Measurements from ENCODE around the gene COMMD4. TPM values are rescaled to one million over a fixed set of nuclear protein-coding genes. Genes with fewer than 3 reads are reported as not detected.

Gene COMMD4
- polyA plus RNA-seq, 1 of the 3 experiments (the other 2 are of a cell fraction): 223 TPM

GRCh38 chr15:75368689-75369239, 32.9 kb downstream of the COMMD4 start:
- Histone ChIP-seq H3K9ac (peak overlapping the region; percentile 96), H3K4me2 (peak overlapping the region; percentile 92), H3K4me3 (ENCODE audit: low read depth in 2 of 2, low read length in 1 of 2) (peak overlapping the region; percentile 73 to 92), H3F3A (replicated peaks; ENCODE audit: insufficient read depth) (peaks cover 10% of the 10 kb centered on the region), H3K27ac (ENCODE audit: low read depth in 2 of 2, low read length in 1 of 2) (peak overlapping the region; percentile 90 to 92), H3K27me3 (ENCODE audit: insufficient read depth) (no peaks in the 10 kb centered on the region), H3K9me3 (no peaks in the 10 kb centered on the region), H3K79me2 (ENCODE audit: insufficient read depth) (peaks cover 46% of the 10 kb centered on the region), H2AFZ (ENCODE audit: low read depth) (peak overlapping the region; percentile 74; the same call in 1 of the 2 replicates), H3K36me3 (replicated peaks in 1 of 2; ENCODE audit: control insufficient read depth in 1 of 2, insufficient read depth in 2 of 2, low read length in 1 of 2) (peaks cover 48 to 62% of the 10 kb centered on the region in 2 experiments), H4K20me1 (ENCODE audit: insufficient read depth) (no peaks in the 10 kb centered on the region; the same call in 1 of the 2 replicates), H3K4me1 (ENCODE audit: control insufficient read depth in 1 of 2, insufficient read depth in 2 of 2, low read depth in 1 of 2, low read length in 1 of 2) (peaks cover 5 to 16% of the 10 kb centered on the region in 2 experiments; a peak in 3 of 4 replicates), H3K9me2 (no peaks in the 10 kb centered on the region)
- 11% methylated on average over 20 of the region's 23 CpGs for WGBS (ENCODE audit: low lambda C conversion rate)
- ChIA-PET CTCF (interaction anchor here (1.0 to 3.5 kb wide), 19 partner anchors 10 to 333 kb away, joined by 3 to 29 read pairs (median 8); partner anchors contain the start of genes IMP3, NEIL1, PTPN9 and SIN3A), POLR2A (interaction anchor here (0.6 to 2.5 kb wide), 13 partner anchors 9 to 363 kb away, joined by 3 to 21 read pairs (median 6); partner anchors contain the start of genes COMMD4, IMP3, SIN3A and SNUPN)
- peak; percentile 30 for DNase-seq
- TF ChIP-seq NRF1 (IDR thresholded peaks at IDR 0.05; ENCODE audit: low read depth, low read length) (no peak), RFX5 (IDR thresholded peaks at IDR 0.05; ENCODE audit: low read length) (no peak), JUND (IDR thresholded peaks at IDR 0.05) (0 out of 2 replicates have a peak, but pooled peaks have one; percentile 39), REST (IDR thresholded peaks at IDR 0.05; ENCODE audit: low read depth, low read length) (no peak), MXI1 (IDR thresholded peaks at IDR 0.05; ENCODE audit: low read depth, low read length) (peak; percentile 10)

DNA sequence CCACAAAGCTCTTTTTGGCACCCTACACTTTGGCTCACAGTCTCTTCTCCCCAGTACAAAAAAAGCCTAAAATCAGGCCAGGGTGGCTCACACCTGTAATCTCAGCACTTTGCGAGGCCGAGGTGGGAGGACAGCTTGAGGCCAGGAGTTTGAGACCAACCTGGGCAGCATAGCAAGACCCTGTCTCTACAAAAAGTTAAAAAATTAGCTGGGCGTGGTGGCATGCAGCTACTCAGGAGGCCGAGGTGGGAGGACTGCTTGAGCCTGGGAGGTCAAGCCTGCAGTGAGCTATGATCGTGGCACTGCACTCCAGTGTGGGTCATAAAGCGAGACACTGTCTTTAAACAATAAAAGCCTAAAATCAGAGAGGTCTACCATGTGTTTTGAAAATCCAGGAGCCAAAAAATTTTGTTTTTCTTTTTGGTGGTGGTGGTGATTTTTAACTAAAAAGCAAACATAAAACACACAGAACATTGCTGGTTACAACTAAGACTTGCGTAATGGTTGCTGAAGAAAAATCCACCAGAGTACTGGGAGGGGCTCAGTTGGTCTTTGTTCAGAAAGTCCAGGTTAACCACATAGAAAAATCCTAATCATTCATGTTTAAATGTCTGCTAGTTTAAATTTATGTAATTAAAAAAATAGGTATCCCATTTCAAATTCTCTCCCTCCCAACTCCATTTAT, 34.2 kb downstream of the COMMD4 start:
- H2AFZ ChIP-seq (ENCODE audit: low read depth): no peak overlapping the region
- no peaks in the 10 kb centered on the region for H3K9me3 ChIP-seq
- H3K4me1 ChIP-seq (ENCODE audit: control insufficient read depth in 1 of 2, insufficient read depth in 2 of 2, low read depth in 1 of 2, low read length in 1 of 2): peaks cover 5 to 16% of the 10 kb centered on the region in 2 experiments; a peak in 3 of 4 replicates
- no peak overlapping the region for H3K4me3 ChIP-seq (ENCODE audit: low read depth in 2 of 2, low read length in 1 of 2)
- H3K4me2 ChIP-seq: peak overlapping the region; percentile 92; the same call in 1 of the 2 replicates
- H3K9me2 ChIP-seq: no peaks in the 10 kb centered on the region
- no peak overlapping the region for H3K27ac ChIP-seq (ENCODE audit: low read depth in 2 of 2, low read length in 1 of 2)
- H3F3A ChIP-seq (replicated peaks; ENCODE audit: insufficient read depth): peaks cover 10% of the 10 kb centered on the region
- peaks cover 44 to 70% of the 10 kb centered on the region in 2 experiments for H3K36me3 ChIP-seq (replicated peaks in 1 of 2; ENCODE audit: control insufficient read depth in 1 of 2, insufficient read depth in 2 of 2, low read length in 1 of 2)
- no peak overlapping the region for H3K9ac ChIP-seq
- no peaks in the 10 kb centered on the region; the same call in 1 of the 2 replicates for H4K20me1 ChIP-seq (ENCODE audit: insufficient read depth)
- peaks cover 58% of the 10 kb centered on the region for H3K79me2 ChIP-seq (ENCODE audit: insufficient read depth)
- no peaks in the 10 kb centered on the region for H3K27me3 ChIP-seq (ENCODE audit: insufficient read depth)
- no peak for DNase-seq
- ChIA-PET CTCF (interaction anchor here (0.9 to 1.5 kb wide), 3 partner anchors 24 to 316 kb away, joined by 3 read pairs; no protein-coding TSS in a partner anchor), POLR2A (interaction anchor here (1.4 to 2.5 kb wide), 2 partner anchors 34 to 270 kb away, joined by 6 to 21 read pairs; partner anchors contain the start of genes COMMD4 and IMP3)
- 95% methylated on average over 7 of the region's 7 CpGs for WGBS (ENCODE audit: low lambda C conversion rate)
- TF ChIP-seq, protein P1, sequence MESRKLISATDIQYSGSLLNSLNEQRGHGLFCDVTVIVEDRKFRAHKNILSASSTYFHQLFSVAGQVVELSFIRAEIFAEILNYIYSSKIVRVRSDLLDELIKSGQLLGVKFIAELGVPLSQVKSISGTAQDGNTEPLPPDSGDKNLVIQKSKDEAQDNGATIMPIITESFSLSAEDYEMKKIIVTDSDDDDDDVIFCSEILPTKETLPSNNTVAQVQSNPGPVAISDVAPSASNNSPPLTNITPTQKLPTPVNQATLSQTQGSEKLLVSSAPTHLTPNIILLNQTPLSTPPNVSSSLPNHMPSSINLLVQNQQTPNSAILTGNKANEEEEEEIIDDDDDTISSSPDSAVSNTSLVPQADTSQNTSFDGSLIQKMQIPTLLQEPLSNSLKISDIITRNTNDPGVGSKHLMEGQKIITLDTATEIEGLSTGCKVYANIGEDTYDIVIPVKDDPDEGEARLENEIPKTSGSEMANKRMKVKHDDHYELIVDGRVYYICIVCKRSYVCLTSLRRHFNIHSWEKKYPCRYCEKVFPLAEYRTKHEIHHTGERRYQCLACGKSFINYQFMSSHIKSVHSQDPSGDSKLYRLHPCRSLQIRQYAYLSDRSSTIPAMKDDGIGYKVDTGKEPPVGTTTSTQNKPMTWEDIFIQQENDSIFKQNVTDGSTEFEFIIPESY (IDR thresholded peaks at IDR 0.05; ENCODE audit: borderline replicate concordance, low read depth): no peak
- TF ChIP-seq NFIC (IDR thresholded peaks at IDR 0.05; ENCODE audit: borderline replicate concordance) (no peak), POLR2AphosphoS5 (IDR thresholded peaks at IDR 0.05; ENCODE audit: low read depth, low read length) (no peak), TAF1 (IDR thresholded peaks at IDR 0.05; ENCODE audit: borderline replicate concordance, low read depth, low read length) (no peak), EP300 (IDR thresholded peaks at IDR 0.05; ENCODE audit: borderline replicate concordance in 1 of 2, low read depth in 1 of 2, low read length in 1 of 2) (no peak), SIN3A (IDR thresholded peaks at IDR 0.05; ENCODE audit: borderline replicate concordance, low read depth, low read length) (no peak), RCOR1 (IDR thresholded peaks at IDR 0.05; ENCODE audit: low read length) (no peak), RFX5 (IDR thresholded peaks at IDR 0.05; ENCODE audit: low read length) (no peak), TCF12 (IDR thresholded peaks at IDR 0.05) (no peak)
- TF ChIP-seq, protein P2, sequence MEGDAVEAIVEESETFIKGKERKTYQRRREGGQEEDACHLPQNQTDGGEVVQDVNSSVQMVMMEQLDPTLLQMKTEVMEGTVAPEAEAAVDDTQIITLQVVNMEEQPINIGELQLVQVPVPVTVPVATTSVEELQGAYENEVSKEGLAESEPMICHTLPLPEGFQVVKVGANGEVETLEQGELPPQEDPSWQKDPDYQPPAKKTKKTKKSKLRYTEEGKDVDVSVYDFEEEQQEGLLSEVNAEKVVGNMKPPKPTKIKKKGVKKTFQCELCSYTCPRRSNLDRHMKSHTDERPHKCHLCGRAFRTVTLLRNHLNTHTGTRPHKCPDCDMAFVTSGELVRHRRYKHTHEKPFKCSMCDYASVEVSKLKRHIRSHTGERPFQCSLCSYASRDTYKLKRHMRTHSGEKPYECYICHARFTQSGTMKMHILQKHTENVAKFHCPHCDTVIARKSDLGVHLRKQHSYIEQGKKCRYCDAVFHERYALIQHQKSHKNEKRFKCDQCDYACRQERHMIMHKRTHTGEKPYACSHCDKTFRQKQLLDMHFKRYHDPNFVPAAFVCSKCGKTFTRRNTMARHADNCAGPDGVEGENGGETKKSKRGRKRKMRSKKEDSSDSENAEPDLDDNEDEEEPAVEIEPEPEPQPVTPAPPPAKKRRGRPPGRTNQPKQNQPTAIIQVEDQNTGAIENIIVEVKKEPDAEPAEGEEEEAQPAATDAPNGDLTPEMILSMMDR (IDR thresholded peaks at IDR 0.05): no peak
- TF ChIP-seq, protein P3, sequence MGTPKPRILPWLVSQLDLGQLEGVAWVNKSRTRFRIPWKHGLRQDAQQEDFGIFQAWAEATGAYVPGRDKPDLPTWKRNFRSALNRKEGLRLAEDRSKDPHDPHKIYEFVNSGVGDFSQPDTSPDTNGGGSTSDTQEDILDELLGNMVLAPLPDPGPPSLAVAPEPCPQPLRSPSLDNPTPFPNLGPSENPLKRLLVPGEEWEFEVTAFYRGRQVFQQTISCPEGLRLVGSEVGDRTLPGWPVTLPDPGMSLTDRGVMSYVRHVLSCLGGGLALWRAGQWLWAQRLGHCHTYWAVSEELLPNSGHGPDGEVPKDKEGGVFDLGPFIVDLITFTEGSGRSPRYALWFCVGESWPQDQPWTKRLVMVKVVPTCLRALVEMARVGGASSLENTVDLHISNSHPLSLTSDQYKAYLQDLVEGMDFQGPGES (IDR thresholded peaks at IDR 0.05; ENCODE audit: low read depth, low read length): no peak

All from SK-N-SH (cell line).